HCEC 1CT (cell line): Measurements from ENCODE around the gene PAK1.
A peak's percentile ranks its signal among the peaks of the same experiment; 100 is the strongest.
"Not testable (repeated sequence)": the region's sequence is repeated elsewhere in the genome, so short reads cannot be mapped to it uniquely, and the experiment has no call there.

Experiments used
- DNase-seq: peaks from one replicate; pipeline ENCODE4 v3.0.0-alpha.2; 2017

The PAK1 gene

GRCh38 chr11:77400775-77401449 is 73.0 kb downstream of the PAK1 start:
- no peak for DNase-seq

- DNase-seq, result no peak
These were observed 73.6 kb downstream of the PAK1 start for GRCh38 chr11:77400271-77400670.

- no peak for DNase-seq
These were observed 76.3 kb downstream of the PAK1 start for GRCh38 chr11:77397631-77398030.

- no peak for DNase-seq
These were observed 77.0 kb downstream of the PAK1 start for GRCh38 chr11:77396911-77397310.

GRCh38 chr11:77396305-77396704 is 77.6 kb downstream of the PAK1 start:
- no peak for DNase-seq

- no peak for DNase-seq
These were observed 78.3 kb downstream of the PAK1 start for GRCh38 chr11:77395460-77396173.

- DNase-seq, result no peak
These were observed 81.1 kb downstream of the PAK1 start for GRCh38 chr11:77392842-77393241.

GRCh38 chr11:77387701-77388100 is 86.2 kb downstream of the PAK1 start:
- no peak for DNase-seq

- DNase-seq, result no peak
These were observed 87.7 kb downstream of the PAK1 start for GRCh38 chr11:77386178-77386577.

GRCh38 chr11:77385255-77385771 is 88.6 kb downstream of the PAK1 start:
- DNase-seq, result not testable (repeated sequence)

- no peak for DNase-seq
These were observed 89.3 kb downstream of the PAK1 start for GRCh38 chr11:77384571-77384970.

GRCh38 chr11:77383349-77383748 is 90.5 kb downstream of the PAK1 start:
- not testable (repeated sequence) for DNase-seq

- peak; percentile 47 for DNase-seq
These were observed 91.9 kb downstream of the PAK1 start for GRCh38 chr11:77381729-77382665.

GRCh38 chr11:77379934-77380333 is 94.0 kb downstream of the PAK1 start:
- DNase-seq, result no peak

GRCh38 chr11:77379253-77379652 is 94.6 kb downstream of the PAK1 start:
- peak; percentile 31 for DNase-seq

GRCh38 chr11:77377734-77378133 is 96.2 kb downstream of the PAK1 start:
- DNase-seq, result no peak

GRCh38 chr11:77375107-77375506 is 98.8 kb downstream of the PAK1 start:
- peak; percentile 27 for DNase-seq

GRCh38 chr11:77374611-77375031 is 99.3 kb downstream of the PAK1 start:
- DNase-seq, result peak; percentile 22

GRCh38 chr11:77374108-77374507 is 99.8 kb downstream of the PAK1 start:
- DNase-seq, result peak; percentile 9

GRCh38 chr11:77372726-77373125 is 101.2 kb downstream of the PAK1 start:
- DNase-seq, result no peak

- DNase-seq, result no peak
These were observed 102.2 kb downstream of the PAK1 start for GRCh38 chr11:77371646-77372045.

- peak; percentile 12 for DNase-seq
These were observed 103.7 kb downstream of the PAK1 start for GRCh38 chr11:77370217-77370616.

- peak; percentile 33 for DNase-seq
These were observed 112.7 kb downstream of the PAK1 start for GRCh38 chr11:77361184-77361583.
